Stimulated activated CD4-positive, alpha-beta T cell treated with anti-CD3 and anti-CD28 coated beads, Interleukin-12 subunit alpha, Interleukin-12 subunit beta, amount 100 ng/mL, for 48 hours (primary cell): ENCODE data around the gene ERF.

Experiments
- DNase-seq, 3 donors: peaks; one replicate each; pipeline ENCODE4 v3.0.0-alpha.2; 2020; ENCODE audit warnings: low read depth in 2 of 3, low spot score in 1 of 3

ERF gene

GRCh38 chr19:42287017-42287826 is 32.3 kb upstream of the ERF start:
- no peak for DNase-seq

- no peak for DNase-seq
Measured at GRCh38 chr19:42286349-42287016, 31.6 kb upstream of the ERF start.

- no peak for DNase-seq
Measured at GRCh38 chr19:42285988-42286348, 31.0 kb upstream of the ERF start.

GRCh38 chr19:42285541-42285941 is 30.6 kb upstream of the ERF start:
- no peak for DNase-seq

GRCh38 chr19:42284591-42285341 is 29.8 kb upstream of the ERF start:
- no peak for DNase-seq

- peak; percentile 40 to 73 (median 69) for DNase-seq
Measured at GRCh38 chr19:42284066-42284501, 29.2 kb upstream of the ERF start.

GRCh38 chr19:42283188-42284065 is 28.5 kb upstream of the ERF start:
- DNase-seq, result peak; percentile 89 to 93 (median 89)

GRCh38 chr19:42282819-42283187 is 27.9 kb upstream of the ERF start:
- DNase-seq, result no peak

- DNase-seq, result no peak
Measured at GRCh38 chr19:42281827-42282762, 27.2 kb upstream of the ERF start.

GRCh38 chr19:42281146-42281826 is 26.4 kb upstream of the ERF start:
- DNase-seq, result no peak

GRCh38 chr19:42280815-42281145 is 25.9 kb upstream of the ERF start:
- DNase-seq, result no peak

- peak; percentile 77 to 84 (median 80) for DNase-seq
Measured at GRCh38 chr19:42279902-42280814, 25.2 kb upstream of the ERF start.

GRCh38 chr19:42279155-42279901 is 24.4 kb upstream of the ERF start:
- DNase-seq, result no peak

- no peak for DNase-seq
Measured at GRCh38 chr19:42278452-42279154, 23.7 kb upstream of the ERF start.

- DNase-seq, result no peak
Measured at GRCh38 chr19:42277821-42278451, 23.0 kb upstream of the ERF start.

GRCh38 chr19:42276821-42277220 is 21.9 kb upstream of the ERF start:
- no peak for DNase-seq

GRCh38 chr19:42276284-42276683 is 21.4 kb upstream of the ERF start:
- DNase-seq, result no peak
